Activated CD4-positive, alpha-beta T cell treated with anti-CD3 and anti-CD28 coated beads for 36 hours (primary cell): ENCODE measurements around the gene KLF13. TPM values are rescaled to one million over a fixed set of nuclear protein-coding genes. Genes with fewer than 3 reads are reported as not detected.

ENCODE experiments used
- ATAC-seq: fragments of 200-7000 bp; cut with Tn5 transposase; one replicate; pipeline ENCODE4 v1.10.0; 2021; ENCODE audit warnings: mild to moderate bottlenecking, moderate library complexity
- CTCF ChIA-PET: fragments of 350-600 bp; sonication (Branson Sonifier 250); formaldehyde crosslinking; loops from one replicate; lab custom pipeline; 2021; ENCODE audit warnings: antibody characterized with exemption; lab: Charles Lee
- POLR2A ChIA-PET: fragments of 350-600 bp; sonication (Branson Sonifier 250); formaldehyde crosslinking; loops from one replicate; lab custom pipeline; 2021; ENCODE audit warnings: antibody characterized with exemption, inconsistent platforms; lab: Charles Lee
- DNase-seq: peaks from one replicate; pipeline ENCODE4 v3.0.0-alpha.2; 2020
- H3K27ac Mint-ChIP-seq: one replicate; pipeline ENCODE4 v1.8.0; 2021; ENCODE audit warnings: mixed read lengths
- H3K27me3 Mint-ChIP-seq: one replicate; pipeline ENCODE4 v1.8.0; 2021; ENCODE audit warnings: mixed read lengths
- H3K36me3 Mint-ChIP-seq: one replicate; pipeline ENCODE4 v1.8.0; 2021; ENCODE audit warnings: low read depth, mixed read lengths
- H3K4me1 Mint-ChIP-seq: one replicate; pipeline ENCODE4 v1.8.0; 2021; ENCODE audit warnings: mixed read lengths
- H3K4me3 Mint-ChIP-seq: one replicate; pipeline ENCODE4 v1.8.0; 2021; ENCODE audit warnings: mild to moderate bottlenecking, moderate library complexity, mixed read lengths
- H3K9me3 Mint-ChIP-seq: one replicate; pipeline ENCODE4 v1.8.0; 2021; ENCODE audit warnings: low read depth, mixed read lengths
- intact Hi-C, 2 experiments: fragments of 100-400 bp; cut with DNase I in 1 of 2; cut with micrococcal nuclease in 1 of 2; formaldehyde crosslinking; loops; one replicate each; pipeline versions ENCODE4 v1.14.2 to v1.15.1; 2022 to 2024; cut with DNase I, micrococcal nuclease
- total RNA-seq, 2 experiments: library from RNA; stranded (reverse); gene quantifications; one replicate each; pipeline ENCODE4 v1.2.3, GENCODE V29; 2021

Gene KLF13
- total RNA-seq, 2 experiments from 2014 or later: 147 to 212 TPM

GRCh38 chr15:31291048-31291578 lies 35.5 kb upstream of the KLF13 start:
- intact Hi-C loops: loop anchor here in 1 of 2 experiments (5.0 kb wide), 1 partner anchor 54 kb away; no protein-coding TSS in a partner anchor
- DNase-seq (no peak), ATAC-seq (no peak)
- CTCF ChIA-PET: interaction anchor here (0.7 kb wide), 1 partner anchor 37 kb away, joined by 3 read pairs; no protein-coding TSS in a partner anchor
- Mint-ChIP-seq H3K27me3 (no peaks in the 10 kb centered on the region), H3K27ac (no peak overlapping the region), H3K4me3 (no peak overlapping the region), H3K4me1 (peaks cover under 1% of the 10 kb centered on the region), H3K36me3 (no peaks in the 10 kb centered on the region), H3K9me3 (peaks cover 5% of the 10 kb centered on the region)
- POLR2A ChIA-PET: no interaction called here

- no peak overlapping the region for H3K4me3 Mint-ChIP-seq
- peaks cover under 1% of the 10 kb centered on the region for H3K9me3 Mint-ChIP-seq
- no peak for ATAC-seq
- no peaks in the 10 kb centered on the region for H3K36me3 Mint-ChIP-seq
- ChIA-PET CTCF (interaction anchor here (0.7 to 0.9 kb wide), 2 partner anchors 122 to 644 kb away, joined by 3 to 5 read pairs; no protein-coding TSS in a partner anchor), POLR2A (no interaction called here)
- intact Hi-C loops: loop anchor here in 1 of 2 experiments (5.0 kb wide), 1 partner anchor 55 kb away; no protein-coding TSS in a partner anchor
- no peak overlapping the region for H3K27ac Mint-ChIP-seq
- DNase-seq: no peak
- no peaks in the 10 kb centered on the region for H3K27me3 Mint-ChIP-seq
- H3K4me1 Mint-ChIP-seq: no peaks in the 10 kb centered on the region
These were observed 34.1 kb upstream of the KLF13 start for GRCh38 chr15:31292391-31293015.

GRCh38 chr15:31293655-31294054 lies 33.0 kb upstream of the KLF13 start:
- Mint-ChIP-seq H3K9me3 (no peaks in the 10 kb centered on the region), H3K4me3 (no peak overlapping the region), H3K27ac (no peak overlapping the region), H3K4me1 (no peaks in the 10 kb centered on the region), H3K36me3 (no peaks in the 10 kb centered on the region), H3K27me3 (no peaks in the 10 kb centered on the region)
- CTCF ChIA-PET: interaction anchor here (0.9 kb wide), 1 partner anchor 194 kb away, joined by 3 read pairs; no protein-coding TSS in a partner anchor
- DNase-seq: no peak
- intact Hi-C loops: loop anchor here in 1 of 2 experiments (5.0 kb wide), 1 partner anchor 56 kb away; no protein-coding TSS in a partner anchor
- POLR2A ChIA-PET: no interaction called here
- ATAC-seq: no peak

- H3K27me3 Mint-ChIP-seq: no peaks in the 10 kb centered on the region
- ChIA-PET POLR2A (no interaction called here), CTCF (interaction anchor here (0.9 kb wide), 1 partner anchor 194 kb away, joined by 3 read pairs; no protein-coding TSS in a partner anchor)
- no peaks in the 10 kb centered on the region for H3K4me1 Mint-ChIP-seq
- H3K27ac Mint-ChIP-seq: no peak overlapping the region
- no peaks in the 10 kb centered on the region for H3K9me3 Mint-ChIP-seq
- DNase-seq (no peak), ATAC-seq (no peak)
- intact Hi-C loops: loop anchor here in 1 of 2 experiments (5.0 kb wide), 1 partner anchor 57 kb away; no protein-coding TSS in a partner anchor
- no peak overlapping the region for H3K4me3 Mint-ChIP-seq
- H3K36me3 Mint-ChIP-seq: no peaks in the 10 kb centered on the region
These were observed 32.6 kb upstream of the KLF13 start for GRCh38 chr15:31294067-31294466.

GRCh38 chr15:31295658-31296057 lies 31.0 kb upstream of the KLF13 start:
- CTCF ChIA-PET: no interaction called here
- Mint-ChIP-seq H3K27me3 (no peaks in the 10 kb centered on the region), H3K9me3 (no peaks in the 10 kb centered on the region), H3K4me3 (no peak overlapping the region), H3K4me1 (no peaks in the 10 kb centered on the region), H3K27ac (no peak overlapping the region), H3K36me3 (no peaks in the 10 kb centered on the region)
- intact Hi-C loops: no loop called here
- POLR2A ChIA-PET: no interaction called here
- no peak for DNase-seq
- ATAC-seq: no peak

- POLR2A ChIA-PET: no interaction called here
- ATAC-seq: no peak
These were observed 30.4 kb upstream of the KLF13 start for GRCh38 chr15:31296219-31296645.

GRCh38 chr15:31296646-31297574 lies 29.7 kb upstream of the KLF13 start:
- H3K4me3 Mint-ChIP-seq: no peak overlapping the region
- ChIA-PET POLR2A (no interaction called here), CTCF (no interaction called here)
- no peaks in the 10 kb centered on the region for H3K9me3 Mint-ChIP-seq
- H3K27me3 Mint-ChIP-seq: no peaks in the 10 kb centered on the region
- no peak overlapping the region for H3K27ac Mint-ChIP-seq
- no peaks in the 10 kb centered on the region for H3K4me1 Mint-ChIP-seq
- H3K36me3 Mint-ChIP-seq: no peaks in the 10 kb centered on the region
- DNase-seq (no peak), ATAC-seq (no peak)
- intact Hi-C loops: no loop called here

More at GRCh38 chr15:31296219-31296645, 30.4 kb upstream of the KLF13 start:
- Mint-ChIP-seq H3K27ac (no peak overlapping the region), H3K4me3 (no peak overlapping the region), H3K4me1 (no peaks in the 10 kb centered on the region), H3K9me3 (no peaks in the 10 kb centered on the region), H3K27me3 (no peaks in the 10 kb centered on the region), H3K36me3 (no peaks in the 10 kb centered on the region)
- intact Hi-C loops: no loop called here
- no peak for DNase-seq
- CTCF ChIA-PET: no interaction called here

- no peak for DNase-seq
- no peak for ATAC-seq
- H3K4me1 Mint-ChIP-seq: peaks cover 5% of the 10 kb centered on the region
- intact Hi-C loops: no loop called here
- CTCF ChIA-PET: no interaction called here
- H3K4me3 Mint-ChIP-seq: no peak overlapping the region
- no peak overlapping the region for H3K27ac Mint-ChIP-seq
- POLR2A ChIA-PET: no interaction called here
- no peaks in the 10 kb centered on the region for H3K9me3 Mint-ChIP-seq
- H3K27me3 Mint-ChIP-seq: no peaks in the 10 kb centered on the region
- no peaks in the 10 kb centered on the region for H3K36me3 Mint-ChIP-seq
These were observed 28.8 kb upstream of the KLF13 start for GRCh38 chr15:31297575-31298456.

GRCh38 chr15:31298707-31299172 lies 27.9 kb upstream of the KLF13 start:
- Mint-ChIP-seq H3K4me3 (no peak overlapping the region), H3K4me1 (peaks cover 14% of the 10 kb centered on the region)

GRCh38 chr15:31300208-31300661 lies 26.4 kb upstream of the KLF13 start:
- Mint-ChIP-seq H3K4me3 (no peak overlapping the region), H3K27ac (no peak overlapping the region), H3K27me3 (no peaks in the 10 kb centered on the region), H3K4me1 (peaks cover 22% of the 10 kb centered on the region), H3K36me3 (no peaks in the 10 kb centered on the region), H3K9me3 (no peaks in the 10 kb centered on the region)
- no peak for DNase-seq
- CTCF ChIA-PET: interaction anchor here (1.1 kb wide), 1 partner anchor 11 kb away, joined by 3 read pairs; no protein-coding TSS in a partner anchor
- POLR2A ChIA-PET: no interaction called here
- intact Hi-C loops: no loop called here
- no peak for ATAC-seq

More at GRCh38 chr15:31298707-31299172, 27.9 kb upstream of the KLF13 start:
- ChIA-PET POLR2A (no interaction called here), CTCF (no interaction called here)
- intact Hi-C loops: no loop called here
- ATAC-seq: no peak
- Mint-ChIP-seq H3K27ac (no peak overlapping the region), H3K9me3 (no peaks in the 10 kb centered on the region), H3K36me3 (no peaks in the 10 kb centered on the region), H3K27me3 (no peaks in the 10 kb centered on the region)
- no peak for DNase-seq
